Measurements from ENCODE around the gene TMEM43. TPM values are rescaled to one million over a fixed set of nuclear protein-coding genes. Genes with fewer than 3 reads are reported as not detected.

The TMEM43 gene
- polyA plus RNA-seq, 1 donor (not counting 4 experiments of a cell fraction or from before 2014, with no cell fraction given), result 111 TPM

- TF ChIP-seq, protein P1, sequence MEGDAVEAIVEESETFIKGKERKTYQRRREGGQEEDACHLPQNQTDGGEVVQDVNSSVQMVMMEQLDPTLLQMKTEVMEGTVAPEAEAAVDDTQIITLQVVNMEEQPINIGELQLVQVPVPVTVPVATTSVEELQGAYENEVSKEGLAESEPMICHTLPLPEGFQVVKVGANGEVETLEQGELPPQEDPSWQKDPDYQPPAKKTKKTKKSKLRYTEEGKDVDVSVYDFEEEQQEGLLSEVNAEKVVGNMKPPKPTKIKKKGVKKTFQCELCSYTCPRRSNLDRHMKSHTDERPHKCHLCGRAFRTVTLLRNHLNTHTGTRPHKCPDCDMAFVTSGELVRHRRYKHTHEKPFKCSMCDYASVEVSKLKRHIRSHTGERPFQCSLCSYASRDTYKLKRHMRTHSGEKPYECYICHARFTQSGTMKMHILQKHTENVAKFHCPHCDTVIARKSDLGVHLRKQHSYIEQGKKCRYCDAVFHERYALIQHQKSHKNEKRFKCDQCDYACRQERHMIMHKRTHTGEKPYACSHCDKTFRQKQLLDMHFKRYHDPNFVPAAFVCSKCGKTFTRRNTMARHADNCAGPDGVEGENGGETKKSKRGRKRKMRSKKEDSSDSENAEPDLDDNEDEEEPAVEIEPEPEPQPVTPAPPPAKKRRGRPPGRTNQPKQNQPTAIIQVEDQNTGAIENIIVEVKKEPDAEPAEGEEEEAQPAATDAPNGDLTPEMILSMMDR (optimal IDR thresholded peaks at IDR 0.05 in 1 of 3, IDR thresholded peaks at IDR 0.05 in 1 of 3, conservative IDR thresholded peaks at IDR 0.05 in 1 of 3; ENCODE audit: extremely low read depth in 1 of 3, insufficient read depth in 2 of 3, low read length in 3 of 3), result no peak
- peaks cover 25 to 58% of the 10 kb centered on the region in 2 experiments for H3K36me3 ChIP-seq (ENCODE audit: control insufficient read depth in 2 of 2, extremely low read depth in 1 of 2, insufficient read depth in 2 of 2, low read length in 2 of 2)
- H3K27me3 ChIP-seq (ENCODE audit: control insufficient read depth, extremely low read depth, insufficient read depth, low read length), result no peaks in the 10 kb centered on the region
- dilution Hi-C loops (cut with MboI; ENCODE audit: extremely low pct_ligation_motif_present, low sequenced_read_pairs), result no loop called here
- no peaks in the 10 kb centered on the region for H3K9me3 ChIP-seq (ENCODE audit: control insufficient read depth, low read depth, low read length)
- peaks cover 53% of the 10 kb centered on the region for H3K4me1 ChIP-seq (ENCODE audit: control insufficient read depth, extremely low read depth, insufficient read depth, low read length)
- H3K9me1 ChIP-seq (ENCODE audit: control insufficient read depth, extremely low read depth, insufficient read depth, low read length), result no peaks in the 10 kb centered on the region
- FAIRE-seq (no peak), DNase-seq (ENCODE audit: low read depth, low spot score) (no peak)
- H2AFZ ChIP-seq (ENCODE audit: control insufficient read depth, low read length), result no peak overlapping the region
- peaks cover 2% of the 10 kb centered on the region for H4K20me1 ChIP-seq (ENCODE audit: control insufficient read depth, extremely low read depth, insufficient read depth, low read length)
- peak overlapping the region; percentile 98 for H3K27ac ChIP-seq (ENCODE audit: control insufficient read depth, insufficient read depth, low read length)
- H3K9ac ChIP-seq (ENCODE audit: control insufficient read depth, extremely low read depth, insufficient read depth, low read length), result no peak overlapping the region
- H3K79me2 ChIP-seq (ENCODE audit: control insufficient read depth, insufficient read depth, low read length), result peaks cover 3% of the 10 kb centered on the region
- no peak overlapping the region for H3K4me2 ChIP-seq (ENCODE audit: control insufficient read depth, extremely low read depth, insufficient read depth, low read depth, low read length)
- no peak overlapping the region for H3K4me3 ChIP-seq (ENCODE audit: control insufficient read depth in 2 of 3, extremely low read depth in 1 of 3, insufficient read depth in 2 of 3, low read depth in 1 of 3, low read length in 3 of 3)
These were observed 16.9 kb downstream of the TMEM43 start for GRCh38 chr3:14141602-14142341.

- dilution Hi-C loops (cut with MboI; ENCODE audit: extremely low pct_ligation_motif_present, low sequenced_read_pairs), result no loop called here
- Histone ChIP-seq H3K27ac (ENCODE audit: control insufficient read depth, insufficient read depth, low read length) (peak overlapping the region; percentile 98), H3K36me3 (ENCODE audit: control insufficient read depth in 2 of 2, extremely low read depth in 1 of 2, insufficient read depth in 2 of 2, low read length in 2 of 2) (peaks cover 29 to 56% of the 10 kb centered on the region in 2 experiments), H3K9me1 (ENCODE audit: control insufficient read depth, extremely low read depth, insufficient read depth, low read length) (no peaks in the 10 kb centered on the region), H3K4me2 (ENCODE audit: control insufficient read depth, extremely low read depth, insufficient read depth, low read depth, low read length) (peak overlapping the region; percentile 78), H3K9me3 (ENCODE audit: control insufficient read depth, low read depth, low read length) (no peaks in the 10 kb centered on the region), H3K4me3 (ENCODE audit: control insufficient read depth in 2 of 3, extremely low read depth in 1 of 3, insufficient read depth in 2 of 3, low read depth in 1 of 3, low read length in 3 of 3) (peak overlapping the region in 1 of 3 experiments; percentile 11), H3K4me1 (ENCODE audit: control insufficient read depth, extremely low read depth, insufficient read depth, low read length) (peaks cover 44% of the 10 kb centered on the region), H3K27me3 (ENCODE audit: control insufficient read depth, extremely low read depth, insufficient read depth, low read length) (no peaks in the 10 kb centered on the region), H4K20me1 (ENCODE audit: control insufficient read depth, extremely low read depth, insufficient read depth, low read length) (peaks cover 2% of the 10 kb centered on the region), H2AFZ (ENCODE audit: control insufficient read depth, low read length) (no peak overlapping the region), H3K79me2 (ENCODE audit: control insufficient read depth, insufficient read depth, low read length) (peaks cover 3% of the 10 kb centered on the region), H3K9ac (ENCODE audit: control insufficient read depth, extremely low read depth, insufficient read depth, low read length) (peak overlapping the region; percentile 91)
- DNase-seq (ENCODE audit: low read depth, low spot score) (no peak), FAIRE-seq (no peak)
- no peak for TF ChIP-seq EZH2 (IDR thresholded peaks at IDR 0.05; ENCODE audit: low read length)
- TF ChIP-seq, protein P1 (optimal IDR thresholded peaks at IDR 0.05 in 1 of 3, IDR thresholded peaks at IDR 0.05 in 1 of 3, conservative IDR thresholded peaks at IDR 0.05 in 1 of 3; ENCODE audit: extremely low read depth in 1 of 3, insufficient read depth in 2 of 3, low read length in 3 of 3), result no peak
These were observed 17.9 kb downstream of the TMEM43 start for GRCh38 chr3:14142567-14143270.

Measured in keratinocyte (primary cell).